SU-DHL-6 (cell line): ENCODE data around the gene TBC1D1.

ENCODE experiments used
- H2AFZ ChIP-seq: fragments of 200-600 bp; sonication (generic); 2 replicates; pipeline ENCODE4 v1.6.1; 2014; ENCODE audit warnings: low read depth, mild to moderate bottlenecking, moderate library complexity, mixed read lengths, antibody characterized with exemption, low read length; ENCODE audit not compliant: severe bottlenecking
- H3F3A ChIP-seq: fragments of 200-600 bp; shearing (Covaris generic); 2 replicates; pipeline ENCODE4 v1.6.0; 2016; ENCODE audit warnings: antibody characterized with exemption, mild to moderate bottlenecking; ENCODE audit not compliant: insufficient read depth
- H3K27ac ChIP-seq: fragments of 200-600 bp; sonication (generic); 2 replicates; pipeline ENCODE4 v1.5.1; 2016; ENCODE audit warnings: low read depth, mild to moderate bottlenecking, low read length, moderate library complexity, mixed read lengths
- H3K27me3 ChIP-seq: fragments of 200-600 bp; sonication (generic), shearing (Covaris generic); 2 replicates; pipeline ENCODE4 v1.6.0; 2014; ENCODE audit warnings: mild to moderate bottlenecking, low read length
- H3K36me3 ChIP-seq: fragments of 200-600 bp; sonication (generic); 2 replicates; pipeline ENCODE4 v1.6.1; 2014; ENCODE audit warnings: mild to moderate bottlenecking, low read length, mixed read lengths
- H3K4me2 ChIP-seq: fragments of 300-600, 200-600 bp; shearing (Covaris generic), sonication (generic); 2 replicates; pipeline ENCODE4 v1.6.0; 2014; ENCODE audit warnings: low read length, low read depth, mild to moderate bottlenecking; ENCODE audit not compliant: poor library complexity, severe bottlenecking
- H3K4me3 ChIP-seq: fragments of 200-600 bp; sonication (generic); 2 replicates; pipeline ENCODE4 v1.5.1; 2014; ENCODE audit warnings: antibody characterized with exemption, low read length, mild to moderate bottlenecking, mixed read lengths; ENCODE audit not compliant: insufficient read depth, poor library complexity, severe bottlenecking
- H3K79me2 ChIP-seq: fragments of 200-600 bp; sonication (generic); 2 replicates; pipeline ENCODE4 v1.6.1; 2014; ENCODE audit warnings: mild to moderate bottlenecking, low read length, moderate library complexity; ENCODE audit not compliant: insufficient read depth
- H3K9ac ChIP-seq: fragments of 200-600 bp; sonication (generic); 2 replicates; pipeline ENCODE4 v1.7.0; 2014; ENCODE audit warnings: mild to moderate bottlenecking, low read length
- H3K9me2 ChIP-seq: fragments of 200-600 bp; sonication (generic); replicated peaks from 2 replicates; pipeline ENCODE4 v1.6.1; 2014; ENCODE audit warnings: low read length; ENCODE audit not compliant: insufficient read depth
- H3K9me3 ChIP-seq: fragments of 200-600 bp; sonication (generic); 2 replicates; pipeline ENCODE4 v1.6.1; 2014; ENCODE audit warnings: low read length, mixed read lengths; ENCODE audit not compliant: insufficient read depth
- H4K20me1 ChIP-seq: fragments of 200-600 bp; sonication (generic); 2 replicates; pipeline ENCODE4 v1.6.1; 2014; ENCODE audit warnings: low read depth, mild to moderate bottlenecking, antibody characterized with exemption, low read length, moderate library complexity, mixed read lengths
- CTCF ChIP-seq: fragments of 200-600 bp; sonication (generic); IDR thresholded peaks from one replicate; pipeline ENCODE4 v1.5.1; 2017; ENCODE audit warnings: antibody characterized with exemption, mild to moderate bottlenecking, low read length, moderate library complexity; ENCODE audit not compliant: insufficient read depth, poor library complexity, severe bottlenecking
- EZH2phosphoT487 ChIP-seq: fragments of 200-600 bp; sonication (generic), shearing (Covaris generic); conservative IDR thresholded peaks from 2 replicates; pipeline ENCODE4 v1.6.1; 2018; ENCODE audit warnings: mild to moderate bottlenecking, antibody characterized with exemption, low read length, moderate library complexity, mixed read lengths

TBC1D1 gene

GRCh38 chr4:38123555-38123954 lies 232.7 kb downstream of the TBC1D1 start:
- no peak overlapping the region for H2AFZ ChIP-seq
- H3K9ac ChIP-seq = no peak overlapping the region
- no peaks in the 10 kb centered on the region for H3K79me2 ChIP-seq
- no peaks in the 10 kb centered on the region for H3K27me3 ChIP-seq
- TF ChIP-seq EZH2phosphoT487 (no peak), CTCF (no peak)
- H4K20me1 ChIP-seq = no peaks in the 10 kb centered on the region
- H3K4me3 ChIP-seq = no peak overlapping the region
- H3K4me2 ChIP-seq = no peak overlapping the region
- no peaks in the 10 kb centered on the region for H3F3A ChIP-seq
- H3K9me2 ChIP-seq = no peaks in the 10 kb centered on the region
- no peaks in the 10 kb centered on the region for H3K9me3 ChIP-seq
- H3K36me3 ChIP-seq = peaks cover 2% of the 10 kb centered on the region; the same call in 1 of the 2 replicates
- no peak overlapping the region for H3K27ac ChIP-seq

- no peak for TF ChIP-seq CTCF
- no peak for TF ChIP-seq EZH2phosphoT487
- Histone ChIP-seq H3K4me2 (no peak overlapping the region), H3K36me3 (peaks cover 2% of the 10 kb centered on the region; the same call in 1 of the 2 replicates), H3K27ac (no peak overlapping the region), H3K9me3 (no peaks in the 10 kb centered on the region), H3K9me2 (no peaks in the 10 kb centered on the region), H2AFZ (no peak overlapping the region), H3K27me3 (no peaks in the 10 kb centered on the region), H4K20me1 (no peaks in the 10 kb centered on the region), H3K9ac (no peak overlapping the region), H3F3A (no peaks in the 10 kb centered on the region), H3K4me3 (no peak overlapping the region), H3K79me2 (no peaks in the 10 kb centered on the region)
These were observed 234.1 kb downstream of the TBC1D1 start for GRCh38 chr4:38124961-38125360.

GRCh38 chr4:38125816-38126215 lies 234.9 kb downstream of the TBC1D1 start:
- Histone ChIP-seq H4K20me1 (no peaks in the 10 kb centered on the region), H3K9ac (no peak overlapping the region), H3K27me3 (no peaks in the 10 kb centered on the region), H3K4me2 (no peak overlapping the region), H3K9me2 (no peaks in the 10 kb centered on the region), H3F3A (no peaks in the 10 kb centered on the region), H2AFZ (no peak overlapping the region), H3K79me2 (no peaks in the 10 kb centered on the region), H3K36me3 (peaks cover 2% of the 10 kb centered on the region; the same call in 1 of the 2 replicates), H3K27ac (no peak overlapping the region), H3K4me3 (no peak overlapping the region), H3K9me3 (no peaks in the 10 kb centered on the region)
- no peak for TF ChIP-seq CTCF
- no peak for TF ChIP-seq EZH2phosphoT487
